Tibial artery (tissue), 4 donors: ENCODE measurements around the gene TMEM132D.

Experiments
- DNase-seq, 2 donors: peaks; one replicate each; pipeline ENCODE4 v3.0.0-alpha.2; 2019
- H3K27ac ChIP-seq, 2 donors: fragments of 200-600 bp; sonication (generic) in 1 of 2; 1 replicate in 1 of 2; 2 replicates in 1 of 2; pipeline ENCODE4 v1.5.1; 2018 to 2019; ENCODE audit warnings: mild to moderate bottlenecking in 1 of 2
- H3K27me3 ChIP-seq, 2 donors: fragments of 200-600 bp; sonication (generic) in 1 of 2; one replicate each; pipeline versions ENCODE4 v1.5.1 to v1.6.0; 2016 to 2019
- H3K36me3 ChIP-seq, 3 donors: fragments of 200-600 bp; sonication (generic) in 2 of 3; one replicate each; pipeline ENCODE4 v1.5.1; 2016 to 2019; ENCODE audit warnings: mild to moderate bottlenecking in 2 of 3
- H3K4me1 ChIP-seq, 4 donors: fragments of 200-600 bp; sonication (generic) in 2 of 4; 1 replicate in 3 of 4; 2 replicates in 1 of 4; pipeline ENCODE4 v1.5.1; 2016 to 2019
- H3K4me3 ChIP-seq, 2 donors: fragments of 200-600 bp; sonication (generic) in 1 of 2; 1 replicate in 1 of 2; 2 replicates in 1 of 2; pipeline ENCODE4 v1.5.1; 2018 to 2019; ENCODE audit warnings: mild to moderate bottlenecking in 2 of 2
- H3K9me3 ChIP-seq, 3 donors: fragments of 200-600 bp; sonication (generic) in 1 of 3; one replicate each; pipeline ENCODE4 v1.5.1; 2016 to 2019
- intact Hi-C: fragments of 100-400 bp; cut with DNase I; formaldehyde crosslinking; loops from one replicate; pipeline ENCODE4 v1.15.0; 2023; ENCODE audit warnings: low total_unique reads
- TF ChIP-seq, protein P1 (sequence below), 2 experiments: fragments of 200-600 bp in 1 of 2; fragments of 450-650 bp in 1 of 2; IDR thresholded peaks; one replicate each; pipeline ENCODE4 v1.5.1; 2017 to 2019; ENCODE audit warnings: antibody characterized with exemption in 2 of 2, mild to moderate bottlenecking in 1 of 2, moderate library complexity in 1 of 2

TMEM132D gene

DNA sequence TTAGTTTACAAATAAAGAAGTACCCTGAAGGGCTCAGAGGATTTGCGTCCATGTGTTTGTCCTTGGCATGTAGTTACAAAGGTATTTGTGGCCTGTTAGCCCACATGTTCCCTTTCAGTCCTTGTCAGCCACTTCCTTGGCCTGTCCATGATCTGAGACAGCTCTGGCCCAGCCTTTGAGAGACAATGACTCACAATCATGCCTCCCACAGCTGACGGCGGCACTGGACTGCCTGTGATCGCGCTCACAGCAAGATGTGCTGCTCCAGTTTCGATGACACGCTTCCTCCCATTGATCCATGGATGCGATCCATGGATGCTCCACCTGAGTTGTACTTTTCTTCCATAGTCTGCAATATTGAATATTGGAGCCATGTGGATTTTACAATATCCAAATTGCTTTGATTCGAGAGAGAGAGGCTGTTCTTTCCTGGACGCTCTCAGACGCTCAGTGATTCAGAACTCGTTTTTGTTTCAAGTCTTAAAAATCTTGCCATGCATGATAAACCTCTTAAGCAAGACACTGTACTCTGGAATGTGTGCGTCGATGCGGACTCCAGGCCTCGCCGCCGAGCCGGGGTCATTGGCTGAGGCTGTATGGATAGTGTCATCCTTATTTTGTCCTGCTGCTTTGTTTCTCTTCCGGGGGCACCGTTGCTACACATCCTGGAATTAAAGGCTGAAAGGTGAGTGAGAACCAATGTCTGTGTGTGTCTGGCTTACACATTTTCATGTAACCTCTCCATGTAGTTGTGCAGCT, 830.5 kb downstream of the TMEM132D start:
- intact Hi-C loops: no loop called here
- Histone ChIP-seq H3K9me3 (no peaks in the 10 kb centered on the region), H3K4me3 (no peak overlapping the region), H3K36me3 (no peaks in the 10 kb centered on the region), H3K27ac (no peak overlapping the region), H3K4me1 (no peaks in the 10 kb centered on the region), H3K27me3 (no peaks in the 10 kb centered on the region)
- DNase-seq: no peak
- TF ChIP-seq, protein P1, sequence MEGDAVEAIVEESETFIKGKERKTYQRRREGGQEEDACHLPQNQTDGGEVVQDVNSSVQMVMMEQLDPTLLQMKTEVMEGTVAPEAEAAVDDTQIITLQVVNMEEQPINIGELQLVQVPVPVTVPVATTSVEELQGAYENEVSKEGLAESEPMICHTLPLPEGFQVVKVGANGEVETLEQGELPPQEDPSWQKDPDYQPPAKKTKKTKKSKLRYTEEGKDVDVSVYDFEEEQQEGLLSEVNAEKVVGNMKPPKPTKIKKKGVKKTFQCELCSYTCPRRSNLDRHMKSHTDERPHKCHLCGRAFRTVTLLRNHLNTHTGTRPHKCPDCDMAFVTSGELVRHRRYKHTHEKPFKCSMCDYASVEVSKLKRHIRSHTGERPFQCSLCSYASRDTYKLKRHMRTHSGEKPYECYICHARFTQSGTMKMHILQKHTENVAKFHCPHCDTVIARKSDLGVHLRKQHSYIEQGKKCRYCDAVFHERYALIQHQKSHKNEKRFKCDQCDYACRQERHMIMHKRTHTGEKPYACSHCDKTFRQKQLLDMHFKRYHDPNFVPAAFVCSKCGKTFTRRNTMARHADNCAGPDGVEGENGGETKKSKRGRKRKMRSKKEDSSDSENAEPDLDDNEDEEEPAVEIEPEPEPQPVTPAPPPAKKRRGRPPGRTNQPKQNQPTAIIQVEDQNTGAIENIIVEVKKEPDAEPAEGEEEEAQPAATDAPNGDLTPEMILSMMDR (IDR thresholded peaks at IDR 0.05): no peak

DNA sequence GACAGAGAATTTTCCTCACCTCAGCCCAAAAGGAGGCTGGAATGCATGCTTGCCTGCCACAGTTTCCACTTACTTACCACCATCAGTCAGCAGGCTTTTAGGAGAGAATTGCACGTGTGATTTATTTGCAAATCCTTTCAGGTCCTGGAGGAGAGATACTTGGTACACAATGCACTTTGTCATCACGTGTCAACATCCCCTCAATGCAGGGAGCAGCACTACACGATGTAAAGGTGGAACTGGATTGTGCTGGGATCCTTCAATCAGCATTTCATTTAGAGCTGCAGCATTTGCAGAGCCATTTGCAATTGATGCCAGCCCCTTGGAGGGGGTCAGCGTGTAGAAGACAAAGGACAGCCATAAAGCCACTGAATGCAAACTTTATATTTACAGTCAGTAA, 832.5 kb downstream of the TMEM132D start:
- no peaks in the 10 kb centered on the region for H3K9me3 ChIP-seq
- no peaks in the 10 kb centered on the region for H3K27me3 ChIP-seq
- DNase-seq: no peak
- H3K4me3 ChIP-seq: no peak overlapping the region
- intact Hi-C loops: no loop called here
- H3K27ac ChIP-seq: no peak overlapping the region
- TF ChIP-seq, protein P1 (IDR thresholded peaks at IDR 0.05): no peak
- H3K4me1 ChIP-seq: no peaks in the 10 kb centered on the region
- no peaks in the 10 kb centered on the region for H3K36me3 ChIP-seq

DNA sequence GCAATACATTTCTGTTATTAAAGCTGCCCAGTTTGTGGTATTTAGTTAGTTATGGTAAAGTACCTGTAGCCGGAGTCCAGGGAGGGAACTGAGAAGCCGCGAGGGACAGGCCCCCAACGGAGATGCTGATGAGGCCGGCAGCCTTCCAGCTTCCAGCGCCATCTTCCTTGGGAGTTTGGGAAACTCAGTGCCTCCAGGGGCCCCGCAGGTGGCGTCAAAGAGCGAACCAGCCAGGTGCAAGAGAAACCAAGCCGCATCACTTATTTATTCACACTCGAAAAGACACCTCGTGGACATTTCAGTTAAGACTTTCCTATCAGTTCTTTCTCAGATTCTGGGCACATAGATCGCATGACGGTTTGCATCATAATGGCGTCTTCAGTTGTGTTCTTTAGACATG, 833.9 kb downstream of the TMEM132D start:
- Histone ChIP-seq H3K36me3 (no peaks in the 10 kb centered on the region), H3K27ac (no peak overlapping the region), H3K9me3 (no peaks in the 10 kb centered on the region), H3K27me3 (no peaks in the 10 kb centered on the region), H3K4me3 (no peak overlapping the region), H3K4me1 (no peaks in the 10 kb centered on the region)
- intact Hi-C loops: no loop called here
- TF ChIP-seq, protein P1 (IDR thresholded peaks at IDR 0.05): no peak
- DNase-seq: no peak

DNA sequence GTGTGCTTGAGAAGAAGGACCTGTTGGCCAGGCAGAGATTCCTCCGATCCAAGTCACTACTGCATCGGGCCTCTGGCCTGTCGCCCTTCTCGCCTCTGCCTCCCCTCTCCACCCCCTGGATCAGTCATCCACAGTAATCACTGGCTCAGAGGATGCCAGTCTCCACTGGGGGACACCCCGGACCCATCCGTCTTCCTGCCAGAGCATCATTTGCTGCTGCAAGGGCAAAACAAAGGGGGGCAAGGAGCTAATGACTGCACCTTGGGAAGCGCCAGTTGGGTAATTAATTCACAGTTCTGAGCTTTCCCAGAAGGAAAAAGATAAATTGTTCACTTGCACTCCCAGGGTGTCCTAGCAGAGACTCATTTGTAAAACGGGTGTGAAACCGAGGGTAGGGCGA, 835.1 kb downstream of the TMEM132D start:
- intact Hi-C loops: no loop called here
- DNase-seq: no peak
- Histone ChIP-seq H3K27me3 (no peaks in the 10 kb centered on the region), H3K9me3 (no peaks in the 10 kb centered on the region), H3K27ac (no peak overlapping the region), H3K36me3 (no peaks in the 10 kb centered on the region), H3K4me3 (no peak overlapping the region), H3K4me1 (no peaks in the 10 kb centered on the region)
- TF ChIP-seq, protein P1 (IDR thresholded peaks at IDR 0.05): no peak

DNA sequence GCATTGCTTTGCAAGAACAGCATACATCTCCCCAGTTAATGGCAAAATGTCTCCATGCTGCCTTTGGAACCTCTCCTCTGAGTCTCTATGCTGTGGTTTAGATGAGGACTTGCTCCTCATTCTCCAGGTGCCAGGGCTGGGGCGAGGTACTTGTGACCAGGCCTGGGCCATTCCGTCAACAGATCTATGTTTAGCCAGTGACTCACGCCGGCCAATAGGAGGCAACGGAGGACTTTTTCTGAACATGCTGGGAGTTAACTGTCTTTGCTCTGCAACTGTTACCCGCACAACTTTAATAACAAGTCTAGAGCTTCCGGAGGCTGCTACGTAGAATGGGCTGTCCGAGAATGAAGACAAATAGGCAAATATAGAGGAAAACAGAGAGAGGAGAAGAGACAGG, 836.3 kb downstream of the TMEM132D start:
- Histone ChIP-seq H3K4me3 (no peak overlapping the region), H3K27me3 (no peaks in the 10 kb centered on the region), H3K36me3 (no peaks in the 10 kb centered on the region), H3K27ac (no peak overlapping the region), H3K9me3 (no peaks in the 10 kb centered on the region), H3K4me1 (no peaks in the 10 kb centered on the region)
- intact Hi-C loops: no loop called here
- TF ChIP-seq, protein P1 (IDR thresholded peaks at IDR 0.05): no peak
- DNase-seq: no peak
